ENCODE measurements around the gene SOX11.

GRCh38 chr2:5696945-5697521 is 4.8 kb downstream of the SOX11 start:
- no peak for TF ChIP-seq JUND (IDR thresholded peaks at IDR 0.05; ENCODE audit: low read length)
- TF ChIP-seq POLR2AphosphoS5 (IDR thresholded peaks at IDR 0.05; ENCODE audit: low read depth, low read length): peak; percentile 7; the same call in 1 of the 2 replicates
- TF ChIP-seq CEBPB (IDR thresholded peaks at IDR 0.05; ENCODE audit: low read depth, low read length): no peak
